OCI-LY1 (cell line): ENCODE data around the gene MT1X.

ENCODE experiments used
- H2AFZ ChIP-seq: fragments of 200-600 bp; sonication (generic), shearing (Covaris generic); 2 replicates; pipeline ENCODE4 v1.6.0; 2014; ENCODE audit warnings: antibody characterized with exemption, mild to moderate bottlenecking, low read length
- H3F3A ChIP-seq: fragments of 200-600 bp; sonication (generic), shearing (Covaris generic); 2 replicates; pipeline ENCODE4 v1.6.0; 2014; ENCODE audit warnings: mild to moderate bottlenecking, antibody characterized with exemption, low read length, moderate library complexity; ENCODE audit not compliant: insufficient read depth
- H3K27ac ChIP-seq: fragments of 200-600 bp; sonication (generic); 2 replicates; pipeline ENCODE4 v1.5.1; 2014; ENCODE audit warnings: low read length, mixed run types, mild to moderate bottlenecking, low read depth; ENCODE audit not compliant: poor library complexity, severe bottlenecking
- H3K27me3 ChIP-seq: fragments of 200-600 bp; sonication (generic); 2 replicates; pipeline ENCODE4 v1.6.0; 2014; ENCODE audit warnings: antibody characterized with exemption, mild to moderate bottlenecking, low read length, moderate library complexity; ENCODE audit not compliant: insufficient read depth
- H3K36me3 ChIP-seq: fragments of 200-600 bp; sonication (generic); 2 replicates; pipeline ENCODE4 v1.6.1; 2014; ENCODE audit warnings: mild to moderate bottlenecking, antibody characterized with exemption, low read length, moderate library complexity, mixed read lengths; ENCODE audit not compliant: insufficient read depth
- H3K4me1 ChIP-seq: fragments of 200-600 bp; sonication (generic); 2 replicates; pipeline ENCODE4 v1.5.1; 2014; ENCODE audit warnings: mild to moderate bottlenecking, low read length, moderate library complexity; ENCODE audit not compliant: insufficient read depth, severe bottlenecking
- H3K4me2 ChIP-seq: fragments of 200-600 bp; sonication (generic), shearing (Covaris generic); 2 replicates; pipeline ENCODE4 v1.6.1; 2014; ENCODE audit warnings: low read length
- H3K4me3 ChIP-seq: fragments of 200-600 bp; sonication (generic); 2 replicates; pipeline ENCODE4 v1.5.1; 2014; ENCODE audit warnings: low read length, low read depth, mild to moderate bottlenecking, mixed read lengths; ENCODE audit not compliant: poor library complexity, severe bottlenecking
- H3K79me2 ChIP-seq: fragments of 200-600 bp; shearing (Covaris generic); 2 replicates; pipeline ENCODE4 v1.6.1; 2016; ENCODE audit warnings: mixed run types, low read length, mixed read lengths; ENCODE audit not compliant: insufficient read depth
- H3K9ac ChIP-seq: fragments of 200-600 bp; sonication (generic), shearing (Covaris generic); 2 replicates; pipeline ENCODE4 v1.6.1; 2014; ENCODE audit warnings: mild to moderate bottlenecking, low read length, mixed read lengths
- H3K9me2 ChIP-seq: fragments of 200-600 bp; sonication (generic), shearing (Covaris generic); 2 replicates; pipeline ENCODE4 v1.6.1; 2014; ENCODE audit warnings: low read depth, mild to moderate bottlenecking, low read length, mixed read lengths
- H3K9me3 ChIP-seq: fragments of 200-600 bp; shearing (Covaris generic); 2 replicates; pipeline ENCODE4 v1.6.1; 2014; ENCODE audit warnings: low read length, mixed read lengths
- H4K20me1 ChIP-seq: fragments of 200-600 bp; sonication (generic), shearing (Covaris generic); 2 replicates; pipeline ENCODE4 v1.6.0; 2016; ENCODE audit warnings: mild to moderate bottlenecking, low read length; ENCODE audit not compliant: insufficient read depth
- EZH2 ChIP-seq: fragments of 200-600 bp; sonication (generic), shearing (Covaris generic); IDR thresholded peaks from 2 replicates; pipeline ENCODE4 v1.8.0; 2017; ENCODE audit warnings: borderline replicate concordance, mixed run types, mild to moderate bottlenecking, antibody characterized with exemption, low read length, moderate library complexity, mixed read lengths
- TF ChIP-seq, protein P1 (sequence below): fragments of 200-600 bp; sonication (generic), shearing (Covaris generic); IDR thresholded peaks from 2 replicates; pipeline ENCODE4 v1.5.1; 2017; ENCODE audit warnings: mild to moderate bottlenecking, antibody characterized with exemption, low read length, moderate library complexity, mixed read lengths

The MT1X gene

DNA sequence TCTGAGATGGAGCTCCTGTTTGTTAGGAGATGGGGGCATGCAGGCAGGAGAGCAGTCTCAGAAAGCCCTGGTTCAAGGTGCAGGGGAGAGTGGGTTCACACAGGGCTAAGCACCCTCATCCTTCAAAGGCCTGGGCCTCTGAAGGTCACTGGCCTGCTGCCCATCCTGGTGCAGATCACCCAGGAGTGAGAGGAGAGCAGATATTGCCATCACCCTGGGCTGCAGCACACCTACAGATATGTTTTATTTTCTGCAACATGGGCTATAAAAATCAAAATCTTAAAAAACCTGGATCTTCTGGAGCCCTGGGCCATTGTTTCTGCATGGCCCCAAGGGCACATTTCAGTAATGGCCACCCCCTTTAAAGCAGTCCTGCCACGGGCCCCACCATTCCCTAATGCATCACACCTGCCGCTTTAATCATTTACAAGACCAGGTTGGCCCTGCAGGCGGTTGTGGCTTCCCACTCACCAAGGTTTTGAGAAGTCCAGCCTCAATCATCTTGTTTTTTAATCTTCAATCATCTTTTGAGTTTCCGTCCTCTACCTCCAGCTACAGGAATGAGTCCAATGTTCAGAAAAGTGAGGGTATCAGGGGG lies 27.3 kb downstream of the MT1X start:
- TF ChIP-seq, protein P1, sequence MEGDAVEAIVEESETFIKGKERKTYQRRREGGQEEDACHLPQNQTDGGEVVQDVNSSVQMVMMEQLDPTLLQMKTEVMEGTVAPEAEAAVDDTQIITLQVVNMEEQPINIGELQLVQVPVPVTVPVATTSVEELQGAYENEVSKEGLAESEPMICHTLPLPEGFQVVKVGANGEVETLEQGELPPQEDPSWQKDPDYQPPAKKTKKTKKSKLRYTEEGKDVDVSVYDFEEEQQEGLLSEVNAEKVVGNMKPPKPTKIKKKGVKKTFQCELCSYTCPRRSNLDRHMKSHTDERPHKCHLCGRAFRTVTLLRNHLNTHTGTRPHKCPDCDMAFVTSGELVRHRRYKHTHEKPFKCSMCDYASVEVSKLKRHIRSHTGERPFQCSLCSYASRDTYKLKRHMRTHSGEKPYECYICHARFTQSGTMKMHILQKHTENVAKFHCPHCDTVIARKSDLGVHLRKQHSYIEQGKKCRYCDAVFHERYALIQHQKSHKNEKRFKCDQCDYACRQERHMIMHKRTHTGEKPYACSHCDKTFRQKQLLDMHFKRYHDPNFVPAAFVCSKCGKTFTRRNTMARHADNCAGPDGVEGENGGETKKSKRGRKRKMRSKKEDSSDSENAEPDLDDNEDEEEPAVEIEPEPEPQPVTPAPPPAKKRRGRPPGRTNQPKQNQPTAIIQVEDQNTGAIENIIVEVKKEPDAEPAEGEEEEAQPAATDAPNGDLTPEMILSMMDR = no peak
- TF ChIP-seq EZH2 = no peak
- H3F3A ChIP-seq = no peaks in the 10 kb centered on the region
- H3K4me1 ChIP-seq = peaks cover 7% of the 10 kb centered on the region
- H2AFZ ChIP-seq = no peak overlapping the region
- H3K9me2 ChIP-seq = no peaks in the 10 kb centered on the region
- no peaks in the 10 kb centered on the region for H3K9me3 ChIP-seq
- peaks cover 4% of the 10 kb centered on the region; the same call in 1 of the 2 replicates for H3K27me3 ChIP-seq
- no peaks in the 10 kb centered on the region for H4K20me1 ChIP-seq
- H3K4me3 ChIP-seq = no peak overlapping the region
- H3K79me2 ChIP-seq = no peaks in the 10 kb centered on the region
- H3K4me2 ChIP-seq = no peak overlapping the region
- no peak overlapping the region for H3K9ac ChIP-seq
- H3K27ac ChIP-seq = no peak overlapping the region
- no peaks in the 10 kb centered on the region for H3K36me3 ChIP-seq

GRCh38 chr16:56710181-56710737 lies 28.0 kb downstream of the MT1X start:
- H3K27me3 ChIP-seq = peaks cover 4% of the 10 kb centered on the region; the same call in 1 of the 2 replicates
- no peak overlapping the region for H3K27ac ChIP-seq
- H3K4me2 ChIP-seq = no peak overlapping the region
- peaks cover 7% of the 10 kb centered on the region for H3K4me1 ChIP-seq
- no peaks in the 10 kb centered on the region for H3F3A ChIP-seq
- no peaks in the 10 kb centered on the region for H3K9me2 ChIP-seq
- H3K4me3 ChIP-seq = no peak overlapping the region
- H3K9ac ChIP-seq = no peak overlapping the region
- no peaks in the 10 kb centered on the region for H3K9me3 ChIP-seq
- H4K20me1 ChIP-seq = no peaks in the 10 kb centered on the region
- no peaks in the 10 kb centered on the region for H3K36me3 ChIP-seq
- H2AFZ ChIP-seq = no peak overlapping the region
- TF ChIP-seq EZH2 = no peak
- TF ChIP-seq, protein P1 = no peak
- no peaks in the 10 kb centered on the region for H3K79me2 ChIP-seq

DNA sequence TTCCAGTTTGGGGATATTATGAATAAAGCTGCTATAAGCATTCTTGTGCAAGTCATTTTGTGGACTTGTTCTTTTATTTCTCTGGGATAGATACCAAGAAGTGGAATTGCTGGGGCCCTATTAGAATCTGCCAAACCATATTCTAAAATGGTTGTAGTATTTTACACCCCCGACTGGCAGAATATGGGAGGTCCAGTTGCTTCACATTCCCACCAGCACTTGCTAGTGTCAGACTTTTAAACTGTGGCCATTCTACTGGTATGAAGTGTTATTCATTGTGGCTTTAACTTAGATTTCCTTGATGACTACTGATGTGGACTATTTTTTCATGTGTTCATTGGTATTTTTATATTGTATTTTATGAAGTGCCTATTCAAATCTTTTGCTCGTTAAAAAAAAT lies 29.6 kb downstream of the MT1X start:
- Histone ChIP-seq H3K79me2 (no peaks in the 10 kb centered on the region), H3K36me3 (no peaks in the 10 kb centered on the region), H3K27me3 (peaks cover 4% of the 10 kb centered on the region; the same call in 1 of the 2 replicates), H3F3A (no peaks in the 10 kb centered on the region), H4K20me1 (no peaks in the 10 kb centered on the region), H3K4me1 (peaks cover 7% of the 10 kb centered on the region), H3K9me2 (no peaks in the 10 kb centered on the region), H3K9me3 (no peaks in the 10 kb centered on the region), H2AFZ (no peak overlapping the region), H3K27ac (no peak overlapping the region), H3K4me2 (no peak overlapping the region), H3K4me3 (no peak overlapping the region), H3K9ac (no peak overlapping the region)
- no peak for TF ChIP-seq EZH2
- TF ChIP-seq, protein P1 = no peak
